ENCODE data around the gene CCSER1. TPM values are rescaled to one million over a fixed set of nuclear protein-coding genes. Genes with fewer than 3 reads are reported as not detected.
"Not testable (repeated sequence)": the region's sequence is repeated elsewhere in the genome, so short reads cannot be mapped to it uniquely, and the experiment has no call there.

The CCSER1 gene
- total RNA-seq, 1 donor, result under 0.01 TPM

GRCh38 chr4:90824266-90825150 lies 697.3 kb downstream of the CCSER1 start:
- no peak for TF ChIP-seq CTCF (IDR thresholded peaks at IDR 0.05; ENCODE audit: insufficient read depth, low read length)
- H3K4me3 ChIP-seq (ENCODE audit: low read depth, low read length), result no peak overlapping the region
- DNase-seq (ENCODE audit: low read depth), result no peak

GRCh38 chr4:90825849-90826248 lies 698.7 kb downstream of the CCSER1 start:
- no peak for TF ChIP-seq CTCF (IDR thresholded peaks at IDR 0.05; ENCODE audit: insufficient read depth, low read length)
- no peak for DNase-seq (ENCODE audit: low read depth)
- H3K4me3 ChIP-seq (ENCODE audit: low read depth, low read length), result no peak overlapping the region

- TF ChIP-seq CTCF (IDR thresholded peaks at IDR 0.05; ENCODE audit: insufficient read depth, low read length), result no peak
- no peak overlapping the region for H3K4me3 ChIP-seq (ENCODE audit: low read depth, low read length)
- DNase-seq (ENCODE audit: low read depth), result no peak
These were observed 706.5 kb downstream of the CCSER1 start for GRCh38 chr4:90833706-90834105.

GRCh38 chr4:90837241-90837640 lies 710.0 kb downstream of the CCSER1 start:
- TF ChIP-seq CTCF (IDR thresholded peaks at IDR 0.05; ENCODE audit: insufficient read depth, low read length), result no peak
- no peak overlapping the region for H3K4me3 ChIP-seq (ENCODE audit: low read depth, low read length)
- no peak for DNase-seq (ENCODE audit: low read depth)

GRCh38 chr4:90838859-90839258 lies 711.7 kb downstream of the CCSER1 start:
- DNase-seq (ENCODE audit: low read depth), result not testable (repeated sequence)

GRCh38 chr4:90840291-90840690 lies 713.1 kb downstream of the CCSER1 start:
- TF ChIP-seq CTCF (IDR thresholded peaks at IDR 0.05; ENCODE audit: insufficient read depth, low read length), result no peak
- no peak overlapping the region for H3K4me3 ChIP-seq (ENCODE audit: low read depth, low read length)
- DNase-seq (ENCODE audit: low read depth), result no peak

More at GRCh38 chr4:90838859-90839258, 711.7 kb downstream of the CCSER1 start:
- not testable (repeated sequence) for H3K4me3 ChIP-seq (ENCODE audit: low read depth, low read length)

GRCh38 chr4:90840828-90841227 lies 713.6 kb downstream of the CCSER1 start:
- no peak overlapping the region for H3K4me3 ChIP-seq (ENCODE audit: low read depth, low read length)
- DNase-seq (ENCODE audit: low read depth), result no peak
- TF ChIP-seq CTCF (IDR thresholded peaks at IDR 0.05; ENCODE audit: insufficient read depth, low read length), result no peak

Data from fibroblast of the aortic adventitia (primary cell).